Upper lobe of left lung (tissue), 6 donors: Measurements from ENCODE around the gene MTPN. TPM values are rescaled to one million over a fixed set of nuclear protein-coding genes. Genes with fewer than 3 reads are reported as not detected.

Experiments used
- ATAC-seq, 2 donors: fragments of 200-7000 bp; cut with Tn5 transposase; one replicate each; pipeline ENCODE4 v1.9.1; 2022; ENCODE audit warnings: mild to moderate bottlenecking in 2 of 2, moderate library complexity in 2 of 2; ENCODE audit not compliant: low FRiP score in 2 of 2
- DNase-seq, 2 donors: peaks; one replicate each; pipeline ENCODE4 v3.0.0-alpha.2; 2019 to 2020
- H3K27ac ChIP-seq, 4 donors: fragments of 200-600 bp; sonication (generic); one replicate each; pipeline ENCODE4 v1.5.1; 2016 to 2019
- H3K27me3 ChIP-seq, 4 donors: fragments of 200-600 bp; sonication (generic); one replicate each; pipeline ENCODE4 v1.5.1; 2017 to 2019
- H3K36me3 ChIP-seq, 4 donors: fragments of 200-600 bp; sonication (generic); one replicate each; pipeline ENCODE4 v1.5.1; 2016 to 2019
- H3K4me1 ChIP-seq, 4 donors: fragments of 200-600 bp; sonication (generic); one replicate each; pipeline ENCODE4 v1.5.1; 2018 to 2019
- H3K4me3 ChIP-seq, 4 donors: fragments of 200-600 bp; sonication (generic); one replicate each; pipeline ENCODE4 v1.5.1; 2017 to 2019; ENCODE audit warnings: mild to moderate bottlenecking in 2 of 4, moderate library complexity in 1 of 4
- H3K9me3 ChIP-seq, 4 donors: fragments of 200-600 bp; sonication (generic); one replicate each; pipeline ENCODE4 v1.5.1; 2018 to 2019
- CTCF ChIP-seq, 6 experiments: fragments of 450-650 bp in 4 of 6; fragments of 200-600 bp in 2 of 6; sonication (generic) in 2 of 6; IDR thresholded peaks; one replicate each; pipeline ENCODE4 v1.5.1; 2016 to 2019; ENCODE audit warnings: antibody characterized with exemption in 6 of 6
- EP300 ChIP-seq, 4 donors: sonication (generic); formaldehyde crosslinking; IDR thresholded peaks; one replicate each; pipeline ENCODE4 v1.5.1; 2017; ENCODE audit warnings: antibody characterized with exemption in 4 of 4, control low read depth in 2 of 4
- POLR2A ChIP-seq, 4 donors: fragments of 450-650 bp; IDR thresholded peaks; one replicate each; pipeline ENCODE4 v1.5.1; 2016 to 2017; ENCODE audit warnings: antibody characterized with exemption in 4 of 4, mild to moderate bottlenecking in 2 of 4
- POLR2AphosphoS5 ChIP-seq, 2 donors: sonication (generic); formaldehyde crosslinking; IDR thresholded peaks; one replicate each; pipeline ENCODE4 v1.5.1; 2017; ENCODE audit warnings: antibody characterized with exemption in 2 of 2
- WGBS, 2 donors: methylation state at CpG; one replicate each; pipeline ENCODE4 v1.1.5; 2017 to 2018; 5-methylcytosine and 5-hydroxymethylcytosine counted together
- total RNA-seq, 6 donors: library from RNA; depleted of rRNA in 4 of 6; stranded (reverse); fragments of >200 nt in 4 of 6; gene quantifications; one replicate each; pipeline versions ENCODE4 v1.1.0 to v1.2.1, GENCODE V29; 2016 to 2021
- donor health status: DM: no; HTN: no; CAD: no; lungs with moderate emphysema.
- donor health status: DM: no; HTN: yes; CAD: no; lungs with severe emphysema.

MTPN gene
- total RNA-seq, 6 donors from 2014 or later, result 34.2 to 145 (median 87.3) TPM

- 65 to 68% methylated on average over 10 of the region's 10 CpGs for WGBS, 2 donors
- TF ChIP-seq CTCF (IDR thresholded peaks at IDR 0.05) (no peak), EP300 (IDR thresholded peaks at IDR 0.05) (no peak), POLR2A (IDR thresholded peaks at IDR 0.05) (no peak), POLR2AphosphoS5 (IDR thresholded peaks at IDR 0.05) (no peak)
Measured at GRCh38 chr7:135919071-135919841, 57.9 kb downstream of the MTPN start.

GRCh38 chr7:135918134-135918533, 59.0 kb downstream of the MTPN start:
- peaks cover 0 to 7% (median 0%) of the 10 kb centered on the region in 4 donors for H3K4me1 ChIP-seq
- no peak for DNase-seq
- H3K9me3 ChIP-seq, result no peaks in the 10 kb centered on the region
- no peaks in the 10 kb centered on the region for H3K27me3 ChIP-seq
- no peaks in the 10 kb centered on the region for H3K36me3 ChIP-seq
- H3K27ac ChIP-seq, result no peak overlapping the region
- ATAC-seq, result no peak
- 51 to 54% methylated on average over 5 of the region's 5 CpGs for WGBS, 2 donors
- TF ChIP-seq CTCF (IDR thresholded peaks at IDR 0.05), result no peak
- TF ChIP-seq POLR2A (IDR thresholded peaks at IDR 0.05), result no peak
- TF ChIP-seq EP300 (IDR thresholded peaks at IDR 0.05), result no peak
- no peak overlapping the region for H3K4me3 ChIP-seq

More at GRCh38 chr7:135919071-135919841, 57.9 kb downstream of the MTPN start:
- H3K27ac ChIP-seq, result no peak overlapping the region
- no peaks in the 10 kb centered on the region for H3K27me3 ChIP-seq
- H3K36me3 ChIP-seq, result no peaks in the 10 kb centered on the region
- ATAC-seq (peak in 1 of 2 donors; percentile 22), DNase-seq (no peak)
- no peaks in the 10 kb centered on the region for H3K9me3 ChIP-seq
- H3K4me1 ChIP-seq, result peaks cover 0 to 7% (median 0%) of the 10 kb centered on the region in 4 donors
- no peak overlapping the region for H3K4me3 ChIP-seq

- Histone ChIP-seq H3K4me3 (no peak overlapping the region), H3K27me3 (no peaks in the 10 kb centered on the region), H3K36me3 (no peaks in the 10 kb centered on the region), H3K4me1 (peaks cover 0 to 7% (median 0%) of the 10 kb centered on the region in 4 donors), H3K9me3 (no peaks in the 10 kb centered on the region), H3K27ac (no peak overlapping the region)
- ATAC-seq, result no peak
- 52 to 78% methylated on average over 7 of the region's 7 CpGs for WGBS, 2 donors
- TF ChIP-seq POLR2AphosphoS5 (IDR thresholded peaks at IDR 0.05) (no peak), POLR2A (IDR thresholded peaks at IDR 0.05) (no peak), CTCF (IDR thresholded peaks at IDR 0.05) (no peak), EP300 (IDR thresholded peaks at IDR 0.05) (no peak)
- DNase-seq, result no peak
Measured at GRCh38 chr7:135917721-135918120, 59.4 kb downstream of the MTPN start.

- no peak overlapping the region for H3K4me3 ChIP-seq
- no peak for TF ChIP-seq POLR2AphosphoS5 (IDR thresholded peaks at IDR 0.05)
- H3K27ac ChIP-seq, result no peak overlapping the region
- H3K36me3 ChIP-seq, result no peaks in the 10 kb centered on the region
- no peaks in the 10 kb centered on the region for H3K9me3 ChIP-seq
- DNase-seq (no peak), ATAC-seq (no peak)
- H3K27me3 ChIP-seq, result no peaks in the 10 kb centered on the region
- peaks cover 0 to 7% (median 0%) of the 10 kb centered on the region in 4 donors for H3K4me1 ChIP-seq
Measured at GRCh38 chr7:135914346-135914745, 62.8 kb downstream of the MTPN start.

- Histone ChIP-seq H3K36me3 (no peaks in the 10 kb centered on the region), H3K27ac (no peak overlapping the region), H3K9me3 (no peaks in the 10 kb centered on the region), H3K4me1 (no peaks in the 10 kb centered on the region), H3K27me3 (no peaks in the 10 kb centered on the region), H3K4me3 (no peak overlapping the region)
- TF ChIP-seq POLR2A (IDR thresholded peaks at IDR 0.05) (no peak), EP300 (IDR thresholded peaks at IDR 0.05) (no peak), POLR2AphosphoS5 (IDR thresholded peaks at IDR 0.05) (no peak), CTCF (IDR thresholded peaks at IDR 0.05) (no peak)
- WGBS, 2 donors, result 61 to 70% methylated on average over 2 of the region's 2 CpGs
- ATAC-seq (no peak), DNase-seq (no peak)
Measured at GRCh38 chr7:135913404-135913803, 63.8 kb downstream of the MTPN start.
